ENCODE measurements around the gene SUCO.
"Not testable (repeated sequence)": the region's sequence is repeated elsewhere in the genome, so short reads cannot be mapped to it uniquely, and the experiment has no call there.

SUCO gene, protein sequence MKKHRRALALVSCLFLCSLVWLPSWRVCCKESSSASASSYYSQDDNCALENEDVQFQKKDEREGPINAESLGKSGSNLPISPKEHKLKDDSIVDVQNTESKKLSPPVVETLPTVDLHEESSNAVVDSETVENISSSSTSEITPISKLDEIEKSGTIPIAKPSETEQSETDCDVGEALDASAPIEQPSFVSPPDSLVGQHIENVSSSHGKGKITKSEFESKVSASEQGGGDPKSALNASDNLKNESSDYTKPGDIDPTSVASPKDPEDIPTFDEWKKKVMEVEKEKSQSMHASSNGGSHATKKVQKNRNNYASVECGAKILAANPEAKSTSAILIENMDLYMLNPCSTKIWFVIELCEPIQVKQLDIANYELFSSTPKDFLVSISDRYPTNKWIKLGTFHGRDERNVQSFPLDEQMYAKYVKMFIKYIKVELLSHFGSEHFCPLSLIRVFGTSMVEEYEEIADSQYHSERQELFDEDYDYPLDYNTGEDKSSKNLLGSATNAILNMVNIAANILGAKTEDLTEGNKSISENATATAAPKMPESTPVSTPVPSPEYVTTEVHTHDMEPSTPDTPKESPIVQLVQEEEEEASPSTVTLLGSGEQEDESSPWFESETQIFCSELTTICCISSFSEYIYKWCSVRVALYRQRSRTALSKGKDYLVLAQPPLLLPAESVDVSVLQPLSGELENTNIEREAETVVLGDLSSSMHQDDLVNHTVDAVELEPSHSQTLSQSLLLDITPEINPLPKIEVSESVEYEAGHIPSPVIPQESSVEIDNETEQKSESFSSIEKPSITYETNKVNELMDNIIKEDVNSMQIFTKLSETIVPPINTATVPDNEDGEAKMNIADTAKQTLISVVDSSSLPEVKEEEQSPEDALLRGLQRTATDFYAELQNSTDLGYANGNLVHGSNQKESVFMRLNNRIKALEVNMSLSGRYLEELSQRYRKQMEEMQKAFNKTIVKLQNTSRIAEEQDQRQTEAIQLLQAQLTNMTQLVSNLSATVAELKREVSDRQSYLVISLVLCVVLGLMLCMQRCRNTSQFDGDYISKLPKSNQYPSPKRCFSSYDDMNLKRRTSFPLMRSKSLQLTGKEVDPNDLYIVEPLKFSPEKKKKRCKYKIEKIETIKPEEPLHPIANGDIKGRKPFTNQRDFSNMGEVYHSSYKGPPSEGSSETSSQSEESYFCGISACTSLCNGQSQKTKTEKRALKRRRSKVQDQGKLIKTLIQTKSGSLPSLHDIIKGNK (N-terminal part only)

DNA sequence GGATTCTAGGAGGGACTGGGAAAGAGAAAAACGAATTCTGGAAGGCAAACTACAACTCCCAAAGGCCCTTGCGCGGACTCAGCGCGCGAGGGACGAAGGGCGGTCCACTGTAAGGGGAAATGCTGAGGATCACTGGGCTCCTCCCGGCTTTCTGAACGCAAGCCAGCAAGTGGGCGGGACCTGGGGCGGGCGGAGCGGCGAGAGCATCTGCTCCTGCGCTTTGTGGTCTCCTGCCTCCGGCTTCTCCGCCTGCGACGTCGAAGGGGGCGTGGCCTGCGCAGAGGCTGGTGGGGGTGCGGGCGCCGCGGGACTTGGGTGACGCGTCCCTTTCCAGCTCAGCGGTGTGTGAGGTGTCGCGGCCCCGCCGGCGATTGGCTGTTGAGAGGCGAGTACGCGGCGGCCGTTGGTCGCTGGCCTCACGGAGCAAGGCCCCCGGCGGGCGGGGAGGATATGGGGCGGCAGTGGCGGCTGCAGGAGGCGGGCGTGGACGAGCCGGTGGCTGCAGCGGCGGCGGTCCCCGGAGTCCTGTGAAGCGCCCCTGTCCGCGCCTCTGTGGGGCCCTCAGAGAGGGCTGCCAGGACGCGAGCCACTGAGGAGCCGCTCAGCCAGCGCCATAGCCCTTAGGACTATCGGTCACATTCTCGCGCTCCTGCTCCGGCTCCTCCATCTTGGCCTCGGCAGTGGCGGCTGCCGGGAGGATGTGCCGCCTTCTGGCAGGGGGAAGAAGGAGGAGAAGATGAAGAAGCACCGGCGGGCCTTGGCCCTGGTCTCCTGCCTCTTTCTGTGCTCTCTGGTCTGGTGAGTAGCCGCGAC, at the start of gene SUCO:
Gene SUCO, plus strand, starts transcription at position 451 of the 813 bp plus-strand sequence. Its CDS starts 286 bp downstream, at position 737.
- DNase-seq (ENCODE audit: low spot score): peak; percentile 100

DNA sequence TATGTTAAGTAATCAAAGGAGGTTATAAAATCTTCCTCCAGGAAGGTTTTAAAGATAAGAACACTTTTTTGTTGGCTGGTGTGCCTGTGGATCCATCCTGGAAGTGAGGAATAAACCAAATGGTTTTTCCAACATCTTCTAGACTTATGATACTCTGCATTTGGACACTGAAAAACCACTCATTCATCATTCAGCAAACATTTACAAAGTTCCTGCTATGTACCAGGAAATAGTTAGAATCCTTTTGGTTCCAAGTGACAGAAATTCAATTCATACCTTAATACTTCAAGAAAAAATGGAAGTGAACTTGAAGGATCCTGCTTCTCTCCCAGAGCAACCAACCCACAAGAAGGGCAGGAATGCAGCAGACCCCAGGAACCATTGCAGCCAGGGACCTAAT, 49.5 kb upstream of the SUCO start:
- DNase-seq (ENCODE audit: low spot score): no peak

DNA sequence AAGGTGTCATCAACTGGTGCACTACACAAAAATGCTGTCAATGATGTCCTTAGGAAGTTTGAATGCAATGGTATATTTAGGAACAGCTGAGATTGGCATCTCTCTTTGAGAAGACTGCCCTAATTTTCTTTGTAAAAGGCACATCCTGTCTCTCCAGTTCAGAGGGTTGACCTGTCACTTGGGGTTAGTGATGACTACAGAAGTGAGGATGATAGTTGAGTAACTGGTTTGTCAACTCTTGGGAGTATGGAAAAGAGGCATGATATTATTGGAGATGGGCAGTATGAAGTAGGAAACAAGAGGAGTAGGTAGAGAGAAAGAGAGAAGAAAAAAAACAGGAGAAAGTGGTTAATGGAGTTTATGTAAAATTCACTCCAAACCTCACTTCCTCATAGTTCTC, 48.7 kb upstream of the SUCO start:
- no peak for DNase-seq (ENCODE audit: low spot score)

DNA sequence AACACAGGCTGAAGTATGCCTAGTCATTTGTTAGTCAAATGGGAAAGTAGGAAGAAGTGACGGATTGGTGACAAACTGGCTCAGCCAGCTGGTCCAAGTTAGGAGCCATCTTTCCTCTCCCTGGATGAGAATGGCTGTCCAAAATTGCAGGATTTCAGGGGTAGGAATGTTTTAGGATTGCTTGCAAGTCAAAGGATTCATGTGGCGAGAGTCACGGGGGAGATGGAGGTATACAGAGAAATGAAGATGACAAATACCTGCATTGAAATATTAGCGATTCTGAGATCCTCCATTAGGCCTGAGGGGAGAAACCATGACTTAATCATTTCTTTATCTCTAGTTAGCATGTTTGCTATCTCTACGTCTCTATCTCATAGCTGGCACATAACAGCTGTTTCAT, 47.3 kb upstream of the SUCO start:
- DNase-seq (ENCODE audit: low spot score): no peak

DNA sequence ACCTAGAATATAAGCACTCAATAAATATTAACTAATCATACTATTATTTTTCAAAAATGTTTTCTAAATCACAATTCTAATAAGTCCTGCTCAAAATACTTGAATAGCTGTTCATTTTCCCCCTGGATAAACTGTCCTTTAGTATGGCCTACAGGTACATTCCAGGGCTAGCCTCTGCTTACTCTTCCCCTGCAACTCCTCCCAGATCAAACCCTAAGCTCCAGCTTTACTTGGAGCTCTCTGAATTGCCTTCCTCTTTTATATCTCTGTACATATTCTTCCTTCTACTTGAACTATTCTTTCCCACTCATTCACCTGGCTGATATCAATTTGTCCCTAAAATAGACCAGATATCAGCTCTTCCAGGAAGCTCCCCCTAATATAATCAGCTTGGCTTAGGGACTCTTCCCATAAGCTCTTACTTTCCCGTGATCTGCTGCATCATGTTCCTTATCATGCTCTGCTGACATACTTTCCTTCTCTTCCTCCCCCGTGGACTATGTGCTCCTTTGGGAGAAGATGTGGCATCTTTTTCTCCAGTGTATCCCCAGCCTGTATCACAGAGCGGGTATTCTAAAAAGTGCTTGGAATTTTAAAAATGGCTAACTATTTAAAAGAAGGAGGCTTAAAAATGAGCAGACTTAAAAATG, 46.0 kb upstream of the SUCO start:
- DNase-seq (ENCODE audit: low spot score): no peak

DNA sequence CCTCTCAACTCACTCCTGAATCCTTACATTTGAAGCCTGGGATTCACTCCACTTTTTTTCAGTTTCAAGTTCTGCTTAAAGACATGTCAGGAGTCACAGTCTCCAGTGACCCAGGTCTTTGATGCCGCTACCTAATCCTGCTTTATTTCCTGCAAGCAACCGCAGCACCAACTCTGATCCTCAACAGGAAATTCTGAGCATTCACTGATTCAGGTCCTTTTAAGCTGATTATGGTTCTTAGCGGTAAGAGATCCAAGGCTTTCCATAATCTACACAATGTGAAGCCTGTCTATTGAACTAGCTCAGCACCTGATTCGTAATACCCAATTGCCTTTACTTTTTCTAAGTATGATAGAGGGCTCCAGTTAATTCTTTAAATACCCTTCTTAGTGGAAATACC, 45.4 kb upstream of the SUCO start:
- no peak for DNase-seq (ENCODE audit: low spot score)

DNA sequence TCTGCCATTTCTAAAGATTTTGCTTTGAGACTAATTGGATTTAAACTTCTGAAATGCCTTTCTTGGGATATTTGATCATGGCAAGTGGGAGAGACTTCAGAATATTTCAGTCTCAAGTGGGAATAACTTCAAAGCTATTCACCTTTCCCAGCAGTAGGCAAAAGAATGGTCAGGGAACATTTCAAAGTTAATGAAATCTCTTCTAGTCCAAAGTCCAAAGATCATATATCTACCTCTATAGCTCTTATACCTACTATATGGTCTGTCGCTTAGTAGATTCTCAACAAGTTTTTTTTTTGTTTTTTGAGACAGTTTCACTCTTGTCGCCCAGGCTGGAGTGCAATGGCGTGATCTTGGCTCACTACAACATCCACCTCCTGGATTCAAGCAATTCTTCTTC, 44.6 kb upstream of the SUCO start:
- no peak for DNase-seq (ENCODE audit: low spot score)

DNA sequence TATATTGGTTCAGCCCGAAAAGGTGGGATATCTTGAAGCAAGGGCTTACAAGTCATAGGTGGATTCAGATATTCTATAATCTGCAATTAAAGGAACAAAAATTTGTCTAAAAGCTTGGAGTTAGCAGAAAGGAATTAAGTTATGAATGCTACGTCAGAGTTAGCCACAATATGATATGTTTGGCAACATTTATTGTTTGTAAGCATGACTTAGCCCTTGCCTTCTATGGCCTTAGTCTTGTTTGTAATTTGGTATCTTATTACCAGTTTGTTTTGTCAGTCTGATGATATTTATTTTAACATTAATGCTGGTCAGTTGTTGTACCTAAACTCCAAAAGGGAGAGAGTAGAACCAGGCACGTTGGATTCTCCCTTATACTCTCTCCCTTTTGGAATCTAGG, 43.1 kb upstream of the SUCO start:
- no peak for DNase-seq (ENCODE audit: low spot score)

DNA sequence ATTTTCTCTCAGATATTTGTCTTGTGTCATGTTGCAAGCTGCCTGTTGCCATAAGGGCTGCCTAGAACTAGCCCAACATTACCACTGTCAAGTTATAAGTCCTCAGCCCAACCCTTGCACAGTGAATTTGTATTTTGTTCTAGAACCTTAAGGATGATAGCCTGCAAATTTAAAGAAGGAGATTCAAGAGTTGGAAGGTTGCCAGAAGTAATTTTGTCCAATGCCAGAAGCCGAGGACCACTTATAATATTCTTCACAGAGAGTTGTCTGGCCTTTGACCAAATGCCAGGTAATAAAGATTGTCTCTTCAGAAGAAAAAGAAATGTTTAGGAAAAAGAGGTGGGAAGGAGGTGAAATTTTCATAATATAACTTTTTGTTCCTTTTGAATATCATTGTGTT, 40.5 kb upstream of the SUCO start:
- DNase-seq (ENCODE audit: low spot score): no peak

DNA sequence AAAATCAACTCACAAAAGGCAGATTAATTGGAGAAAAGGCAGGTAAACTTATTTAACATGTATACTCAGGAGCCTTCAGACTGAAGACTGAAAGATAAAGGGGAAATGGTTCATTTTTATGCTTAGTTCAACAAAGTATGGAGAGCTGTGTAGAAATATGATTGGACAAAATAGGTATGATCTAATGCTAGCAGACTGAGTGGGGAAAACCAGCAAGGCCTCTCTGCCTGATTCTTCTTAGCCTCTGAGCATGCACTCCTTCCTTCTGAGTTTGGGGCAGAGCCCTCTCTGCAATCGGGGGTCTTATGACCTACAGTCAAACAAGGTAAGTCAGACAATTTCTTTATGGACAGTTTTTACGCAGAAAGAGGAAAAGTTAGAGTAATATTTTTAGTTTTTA, 38.8 kb upstream of the SUCO start:
- no peak for DNase-seq (ENCODE audit: low spot score)

DNA sequence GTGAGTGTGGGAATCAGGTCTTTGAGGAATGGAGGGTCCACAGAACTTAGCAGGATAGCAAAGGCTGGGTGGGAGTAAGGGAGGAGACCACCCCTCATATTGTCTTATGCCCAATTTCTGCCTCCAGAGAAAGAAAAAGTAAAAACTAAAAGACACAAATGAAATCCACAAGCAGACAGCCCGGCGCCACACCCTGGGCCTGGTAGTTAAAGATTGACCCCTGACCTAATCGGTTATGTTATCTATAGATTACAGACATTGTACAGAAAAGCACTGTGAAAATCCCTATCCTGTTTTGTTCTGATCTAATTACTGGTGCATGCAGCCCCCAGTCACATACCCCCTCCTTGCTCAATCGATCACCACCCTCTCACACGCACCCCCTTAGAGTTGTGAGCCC, 36.8 kb upstream of the SUCO start:
- not testable (repeated sequence) for DNase-seq (ENCODE audit: low spot score)

DNA sequence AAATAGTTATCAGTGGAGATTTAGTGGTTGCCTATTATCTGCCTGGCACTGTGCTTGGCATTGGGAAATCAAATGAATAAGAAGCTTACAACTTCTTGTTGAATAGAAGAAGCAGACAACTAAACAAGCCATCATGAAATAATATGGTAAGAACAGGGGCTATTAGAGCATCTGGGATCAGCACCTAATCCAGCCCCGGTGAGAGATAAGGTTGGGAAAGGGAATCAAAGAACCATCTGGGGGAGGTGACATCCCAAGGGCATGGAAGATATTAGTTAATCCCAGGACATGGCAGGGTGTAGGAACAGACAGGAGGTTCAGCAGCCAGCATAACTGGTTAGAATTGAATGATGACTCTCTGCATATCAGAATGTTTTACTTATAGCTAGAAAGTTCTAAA, 36.3 kb upstream of the SUCO start:
- DNase-seq (ENCODE audit: low spot score): no peak

DNA sequence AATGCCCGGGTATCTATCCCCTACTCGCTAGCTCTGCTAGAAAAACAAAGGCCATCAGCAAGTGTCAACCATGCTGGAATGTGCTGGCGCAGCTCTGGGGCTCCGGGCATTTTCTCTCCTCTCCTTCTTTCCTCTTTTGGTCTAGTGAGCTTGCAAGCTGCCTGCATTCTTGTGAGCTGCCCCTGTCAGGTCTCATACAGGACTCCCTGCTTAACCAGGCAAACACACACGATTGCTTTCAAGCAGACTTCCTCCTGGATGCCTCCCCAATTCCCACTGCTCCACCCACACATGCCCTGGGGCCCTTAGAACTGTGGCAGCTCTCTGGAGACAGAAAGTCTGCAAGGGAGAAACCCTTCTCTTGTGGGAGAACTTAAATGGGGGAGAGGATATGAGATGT, 35.7 kb upstream of the SUCO start:
- no peak for DNase-seq (ENCODE audit: low spot score)

DNA sequence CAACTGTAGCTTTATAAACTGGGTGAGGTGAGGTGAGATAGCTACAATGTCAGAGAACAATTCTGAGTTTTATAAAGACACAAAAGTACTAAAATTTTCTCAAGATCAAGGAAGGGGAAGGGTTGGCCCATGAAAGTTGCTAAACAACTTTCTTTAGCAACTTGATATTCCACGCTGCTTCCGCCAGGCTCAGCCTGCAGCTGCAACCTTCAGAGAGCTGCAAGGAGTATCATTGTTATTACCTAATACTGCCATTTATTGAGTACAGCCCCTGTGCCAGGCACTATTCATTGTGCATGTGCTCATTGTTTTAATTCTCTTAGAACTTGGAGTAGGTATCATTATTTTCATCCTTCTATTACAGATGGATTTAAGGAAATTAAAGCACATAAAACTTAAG, 34.1 kb upstream of the SUCO start:
- no peak for DNase-seq (ENCODE audit: low spot score)

DNA sequence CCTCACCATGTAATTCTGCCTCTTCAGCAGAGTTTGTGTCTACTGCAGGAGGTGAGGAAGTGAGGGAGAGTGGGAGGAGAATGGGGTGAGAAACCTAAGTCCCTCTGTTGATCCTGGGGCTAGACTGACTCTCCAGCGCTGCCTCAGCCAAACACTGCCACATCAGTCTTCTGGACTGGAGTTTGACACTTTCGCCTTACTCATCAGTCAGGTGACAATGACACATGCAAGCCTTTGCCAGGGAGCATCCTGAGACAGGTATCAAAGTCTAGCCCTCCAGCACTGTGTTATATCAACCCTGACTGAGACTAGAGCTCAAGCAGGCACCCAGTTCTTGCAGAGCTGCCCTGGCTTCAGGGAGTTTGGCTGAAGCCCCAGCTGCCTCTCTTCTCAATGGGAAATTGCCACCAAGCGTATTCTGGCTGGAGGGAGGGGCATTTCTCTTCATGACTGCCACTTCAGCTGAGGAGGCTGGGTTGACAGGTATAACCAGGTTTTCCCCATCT, 33.3 kb upstream of the SUCO start:
- no peak for DNase-seq (ENCODE audit: low spot score)

DNA sequence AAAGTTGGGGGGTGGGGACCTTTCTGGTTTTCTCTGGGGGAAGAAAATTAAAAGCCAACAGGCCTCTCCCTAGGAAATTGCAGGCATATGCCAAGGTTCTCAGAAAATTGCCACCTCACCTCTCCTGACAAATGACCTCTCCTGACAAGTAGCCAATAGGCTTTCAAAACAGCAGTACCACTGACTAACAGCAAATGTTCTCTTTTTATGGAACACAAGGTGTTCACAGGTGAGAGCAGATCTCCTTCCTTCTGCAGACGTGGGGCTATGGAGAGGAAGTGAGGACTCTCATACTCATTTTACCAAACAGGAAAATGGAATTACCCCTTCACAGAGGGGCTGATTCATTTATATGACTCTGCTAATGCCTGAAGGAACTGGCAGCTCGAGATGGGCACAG, 32.7 kb upstream of the SUCO start:
- no peak for DNase-seq (ENCODE audit: low spot score)

DNA sequence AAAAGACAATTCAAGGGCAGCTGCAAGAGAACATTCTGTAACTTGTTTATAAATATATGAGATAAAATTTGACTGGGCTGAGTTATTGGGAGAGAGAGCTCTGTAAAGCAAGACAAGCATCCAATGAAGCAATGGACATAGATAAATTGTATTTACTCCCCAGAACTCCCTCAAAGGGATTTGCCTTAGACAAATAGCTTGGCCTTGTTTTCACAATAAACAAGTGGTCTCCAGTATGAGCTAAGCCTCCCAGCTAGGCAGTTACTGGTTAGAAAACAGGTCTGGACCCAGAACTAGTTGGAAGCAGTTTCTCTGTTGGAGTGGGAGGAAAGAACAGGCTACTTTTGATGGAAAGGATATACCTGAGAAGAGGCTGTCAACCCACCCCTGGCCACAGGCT, 25.2 kb upstream of the SUCO start:
- no peak for DNase-seq (ENCODE audit: low spot score)

DNA sequence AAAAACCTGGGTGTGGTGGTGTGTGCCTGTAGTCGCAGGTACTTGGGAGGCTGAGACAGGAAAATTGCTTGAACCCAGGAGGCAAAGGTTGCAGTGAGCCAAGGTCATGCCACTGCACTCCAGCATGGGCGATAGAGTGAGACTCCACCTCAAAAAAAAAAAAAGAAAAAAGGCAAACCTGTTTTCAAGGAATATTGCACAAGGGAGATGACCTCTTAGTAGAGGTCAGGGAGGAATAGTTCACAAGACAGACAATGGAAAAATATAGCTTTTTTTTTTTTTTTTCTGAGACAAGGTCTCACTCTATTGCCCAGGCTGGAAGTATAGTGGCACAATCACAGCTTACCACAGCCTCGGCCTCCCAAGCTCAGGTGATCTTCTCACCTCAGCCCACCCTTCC, 22.5 kb upstream of the SUCO start:
- no peak for DNase-seq (ENCODE audit: low spot score)

DNA sequence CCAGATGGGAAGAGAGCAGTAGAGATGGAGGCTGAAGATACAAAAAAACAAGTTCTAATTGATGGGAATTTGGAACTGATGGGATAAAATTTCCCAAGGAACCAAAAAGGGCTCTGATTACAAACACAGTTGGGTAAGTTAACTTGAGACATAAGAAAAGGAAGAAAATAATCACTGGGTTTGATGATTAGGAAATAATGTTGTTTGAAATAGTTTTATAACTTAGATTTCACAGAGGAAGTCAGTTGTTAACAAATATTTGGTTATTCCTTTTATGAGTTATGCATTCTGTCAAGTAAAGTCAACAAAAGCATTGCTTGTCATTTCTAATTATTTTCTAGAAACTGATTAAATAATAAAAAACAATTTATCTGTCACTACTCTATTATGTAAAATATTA, 20.4 kb upstream of the SUCO start:
- DNase-seq (ENCODE audit: low spot score): no peak

DNA sequence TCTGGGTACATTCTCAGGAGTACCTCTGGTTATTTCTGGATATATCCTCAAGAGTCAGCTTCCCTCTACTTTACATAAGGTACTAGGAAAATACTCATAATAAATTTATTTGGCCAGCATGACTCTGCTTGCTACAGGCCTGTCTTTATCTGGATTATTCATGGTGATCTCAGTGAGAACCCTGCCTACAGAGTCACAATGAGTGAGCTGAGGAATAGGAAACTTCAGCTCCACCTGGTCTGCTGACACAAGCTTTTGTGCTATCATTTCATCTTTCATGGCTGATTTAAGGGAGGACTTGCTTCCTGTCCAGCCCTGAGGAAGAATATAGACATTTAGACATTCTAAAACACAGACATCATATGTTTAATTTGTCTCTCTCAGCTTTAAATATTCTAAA, 19.5 kb upstream of the SUCO start:
- no peak for DNase-seq (ENCODE audit: low spot score)

DNA sequence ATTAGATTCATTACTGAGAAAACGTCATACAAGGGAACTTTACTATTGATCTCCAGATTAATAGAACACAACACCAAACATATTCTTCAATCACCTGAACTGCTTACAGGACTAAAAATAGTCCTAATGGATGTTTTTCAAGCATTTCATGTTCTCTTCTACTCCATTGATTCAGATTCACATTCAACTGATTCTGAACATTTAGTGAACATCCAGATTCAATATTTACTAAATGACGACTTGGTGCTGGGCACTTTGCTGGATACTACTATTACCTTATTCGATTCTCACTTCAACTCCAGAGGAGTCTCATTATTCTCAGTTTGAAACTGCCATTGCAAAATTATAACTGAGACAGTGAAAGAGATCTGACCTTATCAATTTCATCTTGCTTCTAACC, 18.8 kb upstream of the SUCO start:
- no peak for DNase-seq (ENCODE audit: low spot score)
